IPS-18c (cell line): ENCODE data around the gene KRTAP10-1.

Experiments used
- H3K4me3 ChIP-seq: 2 replicates; pipeline ENCODE4 v1.7.0; 2013; ENCODE audit warnings: low read depth, mild to moderate bottlenecking, low read length, moderate library complexity; ENCODE audit not compliant: insufficient read depth
- H3K9me3 ChIP-seq: one replicate; pipeline ENCODE4 v1.6.1; 2013; ENCODE audit warnings: mild to moderate bottlenecking, low read length, moderate library complexity; ENCODE audit not compliant: control insufficient read depth, insufficient read depth

KRTAP10-1 gene

GRCh38 chr21:44490405-44490804 lies 49.6 kb downstream of the KRTAP10-1 start:
- peaks cover 4% of the 10 kb centered on the region for H3K9me3 ChIP-seq

GRCh38 chr21:44489962-44490361 lies 50.0 kb downstream of the KRTAP10-1 start:
- no peak overlapping the region for H3K4me3 ChIP-seq
- peaks cover 4% of the 10 kb centered on the region for H3K9me3 ChIP-seq

More at GRCh38 chr21:44490405-44490804, 49.6 kb downstream of the KRTAP10-1 start:
- no peak overlapping the region for H3K4me3 ChIP-seq
